ENCODE data around the gene KNG1.
A peak's percentile ranks its signal among the peaks of the same experiment; 100 is the strongest.
"Not testable (repeated sequence)": the region's sequence is repeated elsewhere in the genome, so short reads cannot be mapped to it uniquely, and the experiment has no call there.

KNG1 gene

GRCh38 chr3:186717039-186717457 lies at the start of gene KNG1:
KNG1 (plus strand) TSS chr3:186717359; CDS start chr3:186717543, 184 bp downstream.
- no peak for DNase-seq

DNA sequence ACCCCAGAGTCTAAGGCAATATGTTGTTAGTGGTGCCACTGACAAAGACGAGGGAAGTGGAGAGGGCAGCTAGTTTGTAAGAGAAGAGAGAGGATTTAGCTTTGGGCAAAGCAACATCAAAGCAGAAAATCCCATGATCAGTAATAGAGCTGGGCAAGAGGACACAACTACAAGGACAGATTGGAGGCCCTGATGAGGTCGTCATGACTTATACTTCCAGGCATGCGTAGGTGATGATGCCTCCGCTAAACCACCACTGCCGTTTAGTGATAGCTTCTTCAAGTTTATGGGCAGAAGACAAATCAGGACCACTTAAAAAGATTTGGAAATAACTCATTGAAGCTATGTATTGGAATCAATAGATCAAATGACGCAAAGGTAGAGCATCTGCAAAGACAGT lies 48.7 kb upstream of the KNG1 start:
- no peak for DNase-seq

- DNase-seq, result no peak
These were observed 47.6 kb upstream of the KNG1 start for GRCh38 chr3:186669378-186670084.

GRCh38 chr3:186670155-186670554 lies 47.0 kb upstream of the KNG1 start:
- DNase-seq, result no peak

DNA sequence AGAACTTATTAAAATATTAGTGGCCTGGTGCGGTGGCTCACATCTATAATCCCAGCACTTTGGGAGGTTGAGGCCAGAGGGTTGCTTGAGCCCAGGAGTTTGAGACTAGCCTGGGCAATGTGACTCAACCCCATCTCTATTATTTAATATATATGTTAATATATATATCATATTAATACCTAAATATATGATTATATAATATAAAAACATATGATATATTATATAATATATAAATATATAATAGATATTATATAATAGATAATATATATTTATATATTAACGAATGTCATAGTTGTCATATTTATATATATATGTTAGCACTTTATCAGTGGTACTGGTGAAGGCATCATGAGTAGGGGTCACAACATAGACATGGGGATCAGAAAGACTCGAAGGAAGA lies 46.1 kb upstream of the KNG1 start:
- DNase-seq, result no peak

DNA sequence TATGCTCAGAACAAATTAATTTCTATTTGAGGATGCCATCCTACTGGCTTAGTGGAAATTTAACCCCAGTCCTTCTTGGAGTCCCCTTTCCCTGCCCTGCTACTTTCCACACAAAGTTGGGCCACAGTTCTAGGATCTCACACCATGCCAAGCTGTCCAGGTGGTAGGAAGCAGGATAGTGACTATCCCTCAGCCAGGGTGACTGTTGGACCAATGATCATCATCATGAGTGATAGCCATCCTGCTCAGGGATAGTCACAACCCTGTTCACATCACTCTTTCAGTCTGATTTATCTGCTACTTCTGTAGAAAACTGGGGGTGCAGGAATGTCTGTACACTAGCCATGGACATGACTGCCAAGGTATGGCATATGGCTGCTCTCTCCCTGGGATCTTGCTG lies 38.6 kb upstream of the KNG1 start:
- DNase-seq, result no peak

DNA sequence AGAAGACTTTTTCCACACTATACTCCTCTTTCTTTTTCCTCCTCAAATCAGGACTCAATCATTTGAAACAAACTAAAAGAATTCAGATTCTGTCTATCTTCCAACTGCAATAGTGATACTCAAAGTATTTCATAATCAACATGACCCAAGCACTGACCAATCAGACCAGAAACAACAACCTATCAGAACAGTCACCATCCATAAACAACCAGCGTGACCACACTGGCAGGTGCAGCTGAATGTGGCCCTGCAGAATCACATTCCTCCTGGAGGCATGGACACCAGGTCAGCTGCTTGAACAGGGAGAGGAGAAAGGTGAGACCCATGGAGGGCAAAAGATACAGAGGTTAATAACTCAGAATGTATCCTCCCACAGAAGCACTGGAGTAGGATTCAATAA lies 38.0 kb upstream of the KNG1 start:
- DNase-seq, result no peak

DNA sequence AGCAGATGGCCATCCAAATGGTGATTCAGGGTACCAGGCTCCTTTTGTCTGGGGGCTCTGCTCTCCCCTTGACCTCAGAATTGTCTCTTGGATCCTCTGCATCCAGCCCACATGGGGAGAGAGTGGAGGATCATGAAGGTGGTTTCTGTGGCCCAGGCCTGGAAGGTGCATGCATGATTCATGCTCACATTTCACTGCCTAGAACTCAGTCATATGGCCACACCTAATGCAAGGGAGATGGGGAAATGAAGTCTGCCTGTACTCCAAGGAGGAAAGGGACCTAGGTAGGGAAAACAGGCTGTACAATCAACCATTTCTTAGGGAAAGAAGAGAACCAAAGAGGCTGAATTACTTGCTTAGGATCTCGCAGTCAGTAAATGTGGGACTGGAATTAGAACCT lies 36.3 kb upstream of the KNG1 start:
- DNase-seq, result no peak

DNA sequence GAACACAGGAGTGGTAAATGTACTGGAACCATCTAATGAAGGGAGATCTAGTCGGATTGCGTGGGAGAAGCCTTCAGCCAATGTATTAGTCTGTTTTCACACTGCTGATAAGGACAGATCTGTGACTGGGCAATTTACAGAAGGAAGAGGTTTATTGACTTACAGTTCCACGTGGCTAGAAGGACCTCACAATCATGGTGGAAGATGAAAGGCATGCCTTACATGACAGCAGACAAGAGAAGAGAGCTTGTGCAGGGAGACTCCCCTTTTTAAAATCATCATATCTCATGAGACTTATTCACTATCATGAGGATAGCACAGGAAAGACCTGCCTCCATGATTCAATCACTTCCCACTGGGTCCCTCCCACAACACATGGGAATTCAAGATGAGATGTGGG lies 34.3 kb upstream of the KNG1 start:
- no peak for DNase-seq

- no peak for DNase-seq
These were observed 33.2 kb upstream of the KNG1 start for GRCh38 chr3:186683979-186684378.

GRCh38 chr3:186686475-186686874 lies 30.7 kb upstream of the KNG1 start:
- DNase-seq, result not testable (repeated sequence)

- DNase-seq, result no peak
These were observed 30.0 kb upstream of the KNG1 start for GRCh38 chr3:186687120-186687651.

- not testable (repeated sequence) for DNase-seq
These were observed 26.9 kb upstream of the KNG1 start for GRCh38 chr3:186690304-186690703.

- DNase-seq, result no peak
These were observed 25.5 kb upstream of the KNG1 start for GRCh38 chr3:186691676-186692075.

GRCh38 chr3:186693843-186694242 lies 23.3 kb upstream of the KNG1 start:
- no peak for DNase-seq

DNA sequence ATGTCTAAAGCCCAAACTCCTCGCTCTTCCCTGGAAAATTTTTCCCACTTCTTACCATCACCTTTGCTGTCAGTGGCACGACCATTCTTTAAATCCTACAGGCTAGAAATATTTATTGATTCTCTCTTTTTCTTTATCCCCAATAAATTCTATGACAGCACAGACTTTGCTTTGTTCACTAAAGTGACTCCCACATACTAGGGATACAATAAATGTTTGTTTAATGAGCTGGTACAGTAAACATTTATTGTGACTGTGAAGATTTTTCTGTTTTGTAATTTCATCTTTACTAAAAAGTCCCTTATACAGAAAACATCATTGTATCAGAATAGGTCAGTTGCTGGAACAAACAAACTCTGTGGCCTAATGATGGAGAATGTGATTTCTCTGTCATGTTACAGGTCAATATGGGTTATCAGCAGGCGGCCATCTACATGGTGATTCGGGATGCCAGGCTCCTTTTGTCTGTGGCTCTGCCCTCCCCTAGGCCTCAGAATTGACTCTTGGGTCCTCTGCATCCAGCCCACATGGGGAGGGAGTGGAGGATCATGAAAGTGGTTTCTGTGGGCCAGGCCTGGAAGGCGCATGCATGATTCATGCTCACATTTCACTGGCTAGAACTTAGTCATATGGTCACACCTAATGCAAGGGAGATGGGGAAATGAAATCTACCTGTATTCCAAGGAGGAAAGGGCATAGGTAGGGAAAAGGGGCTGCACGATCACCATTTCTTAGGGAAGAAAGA lies 22.7 kb upstream of the KNG1 start:
- no peak for DNase-seq

- DNase-seq, result no peak
These were observed 20.6 kb upstream of the KNG1 start for GRCh38 chr3:186696522-186696921.

DNA sequence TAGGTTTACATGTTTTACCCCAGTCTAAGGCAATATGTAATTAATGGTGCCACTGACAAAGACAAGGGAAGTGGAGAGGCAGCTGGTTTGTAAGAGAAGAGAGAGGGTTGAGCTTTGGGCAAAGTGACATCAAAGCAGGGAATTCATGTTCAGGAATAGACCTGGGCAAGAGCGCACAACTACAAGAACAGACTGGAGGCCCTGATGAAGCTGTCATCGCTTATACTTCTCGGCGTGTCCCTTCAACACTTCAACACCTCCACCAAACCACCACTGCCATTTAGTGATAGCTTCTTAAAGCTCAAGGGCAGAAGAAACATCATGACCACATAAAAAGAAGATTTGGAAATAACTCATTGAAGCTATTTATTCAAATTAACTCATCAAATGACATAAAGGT lies 19.6 kb upstream of the KNG1 start:
- DNase-seq, result no peak

DNA sequence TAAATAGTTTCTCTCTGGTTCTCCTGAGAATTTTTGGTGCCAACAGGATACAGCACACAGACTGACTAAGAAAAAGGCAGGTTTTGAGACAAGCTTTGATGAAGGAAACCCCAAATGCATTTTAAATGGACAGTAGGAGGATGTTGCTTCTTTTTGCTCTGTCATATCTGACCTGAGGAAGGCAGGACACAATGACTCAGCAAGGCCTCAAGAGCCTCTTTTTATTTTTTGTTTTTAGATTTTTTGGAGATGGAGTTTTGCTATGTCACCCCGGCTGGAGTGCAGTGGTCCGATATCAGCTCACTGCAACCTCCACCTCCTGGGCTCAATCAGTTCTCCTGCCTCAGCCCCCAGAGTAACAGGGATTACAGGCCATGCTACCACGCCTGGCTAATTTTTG lies 16.9 kb upstream of the KNG1 start:
- no peak for DNase-seq

DNA sequence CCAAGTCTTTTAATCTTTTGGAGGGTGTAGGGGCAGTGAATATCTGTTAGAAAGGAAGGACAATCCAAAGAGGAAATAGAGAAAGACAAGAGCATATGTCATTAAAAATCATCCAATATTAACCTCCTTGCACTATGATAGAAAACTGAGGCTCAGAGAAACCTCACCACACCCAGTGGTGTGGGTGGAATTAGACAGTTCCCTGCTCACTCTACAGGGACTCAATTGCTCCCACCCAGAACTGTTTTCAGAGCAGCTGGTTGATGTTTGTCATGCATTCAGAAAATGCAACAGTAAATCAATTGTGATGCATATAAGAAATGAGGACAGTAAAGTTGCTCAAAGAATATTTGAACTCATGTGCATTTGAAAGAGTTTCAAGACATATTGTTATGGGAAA lies 14.7 kb upstream of the KNG1 start:
- not testable (repeated sequence) for DNase-seq

DNA sequence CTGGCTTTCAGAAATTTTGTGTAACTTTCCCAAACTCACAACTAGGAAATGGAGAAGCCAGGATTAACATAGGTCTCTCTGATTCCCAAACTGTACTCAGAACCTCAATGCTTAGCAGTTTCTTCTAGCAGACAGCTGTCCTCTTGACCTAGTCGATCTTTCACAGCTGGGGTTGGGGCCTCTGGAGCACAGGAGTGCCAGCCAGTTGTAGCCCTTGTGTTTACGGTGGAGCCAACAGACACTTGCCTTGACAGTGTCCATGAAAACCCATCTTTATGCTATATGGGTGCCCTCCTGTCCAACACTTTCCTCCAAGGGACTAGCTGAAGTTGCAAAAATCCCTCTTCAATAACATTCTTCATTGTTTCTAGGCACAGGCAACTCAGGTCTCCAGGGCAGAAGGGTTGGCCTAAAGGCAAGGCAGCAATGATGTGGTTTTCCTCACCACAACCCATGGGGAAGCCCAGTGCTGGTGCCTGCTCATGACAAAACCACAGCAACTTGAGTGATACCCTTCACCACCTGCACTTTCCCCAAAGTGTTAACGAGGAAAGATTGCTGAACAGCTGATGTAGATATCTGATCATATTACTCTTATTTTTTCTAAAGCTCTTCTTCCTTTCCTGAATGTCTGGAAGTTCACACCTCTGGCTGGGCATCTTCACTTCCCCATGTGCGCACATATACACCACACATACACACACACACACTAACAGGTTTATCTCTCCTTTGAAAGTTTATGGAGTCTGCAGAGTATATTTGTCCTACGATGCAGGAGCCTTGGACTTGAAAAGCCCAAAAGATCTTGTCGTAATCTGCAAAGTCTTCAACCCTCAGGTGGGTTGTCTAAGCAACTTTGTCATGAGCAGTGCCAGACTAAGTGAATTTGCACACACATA lies 11.0 kb upstream of the KNG1 start:
- peak; percentile 66 for DNase-seq

- DNase-seq, result no peak
These were observed 8.0 kb upstream of the KNG1 start for GRCh38 chr3:186708983-186709679.

GRCh38 chr3:186710694-186711093 lies 6.5 kb upstream of the KNG1 start:
- not testable (repeated sequence) for DNase-seq
